Neural progenitor cell (in vitro differentiated cells): ENCODE results near the gene WFDC2. TPM values are rescaled to one million over a fixed set of nuclear protein-coding genes. Genes with fewer than 3 reads are reported as not detected.

ENCODE experiments used
- DNase-seq: peaks from one replicate; pipeline ENCODE4 v3.0.0-alpha.2; 2016; ENCODE audit warnings: low spot score
- H2AFZ ChIP-seq: fragments of 200-600 bp; sonication (generic); replicated peaks from 2 replicates; pipeline ENCODE4 v1.6.1; 2016; ENCODE audit warnings: antibody characterized with exemption
- H3F3A ChIP-seq: fragments of 200-600 bp; sonication (generic); 2 replicates; pipeline ENCODE4 v1.6.1; 2016; ENCODE audit warnings: antibody characterized with exemption, low read depth
- H3K27ac ChIP-seq: fragments of 200-600 bp; sonication (generic); 2 replicates; pipeline ENCODE4 v1.5.1; 2016; ENCODE audit warnings: mild to moderate bottlenecking
- H3K27me3 ChIP-seq: fragments of 200-600 bp; sonication (generic); 2 replicates; pipeline ENCODE4 v1.6.1; 2016; ENCODE audit warnings: mild to moderate bottlenecking, moderate library complexity
- H3K36me3 ChIP-seq: fragments of 200-600 bp; sonication (generic); 2 replicates; pipeline ENCODE4 v1.5.1; 2016
- H3K4me1 ChIP-seq: fragments of 200-600 bp; sonication (generic); 2 replicates; pipeline ENCODE4 v1.6.1; 2016; ENCODE audit warnings: mixed run types
- H3K4me2 ChIP-seq: fragments of 200-600 bp; sonication (generic); 2 replicates; pipeline ENCODE4 v1.6.1; 2016
- H3K4me3 ChIP-seq: fragments of 200-600 bp; sonication (generic); 2 replicates; pipeline ENCODE4 v1.5.1; 2016
- H3K79me2 ChIP-seq: fragments of 200-600 bp; sonication (generic); 2 replicates; pipeline ENCODE4 v1.6.1; 2016; ENCODE audit warnings: low read depth
- H3K9ac ChIP-seq: fragments of 200-600 bp; sonication (generic); 2 replicates; pipeline ENCODE4 v1.6.1; 2016
- H3K9me3 ChIP-seq: fragments of 200-600 bp; sonication (generic); 2 replicates; pipeline ENCODE4 v1.5.1; 2016; ENCODE audit warnings: low read depth
- H4K20me1 ChIP-seq: fragments of 200-600 bp; sonication (generic); 2 replicates; pipeline ENCODE4 v1.6.1; 2016; ENCODE audit warnings: low read depth
- H3K27ac Mint-ChIP-seq: 3 replicates; pipeline ENCODE4 v1.8.0; 2021; ENCODE audit warnings: mixed read lengths
- H3K27me3 Mint-ChIP-seq: 2 replicates; pipeline ENCODE4 v1.8.0; 2022; ENCODE audit warnings: low read depth, mild to moderate bottlenecking, inconsistent platforms, moderate library complexity, mixed read lengths; ENCODE audit not compliant: insufficient read depth
- H3K36me3 Mint-ChIP-seq: 3 replicates; pipeline ENCODE4 v1.8.0; 2021; ENCODE audit warnings: mixed read lengths
- H3K4me1 Mint-ChIP-seq: 3 replicates; pipeline ENCODE4 v1.8.0; 2021; ENCODE audit warnings: mixed read lengths
- H3K4me3 Mint-ChIP-seq: 3 replicates; pipeline ENCODE4 v1.8.0; 2021; ENCODE audit warnings: mild to moderate bottlenecking, moderate library complexity, mixed read lengths
- H3K9me3 Mint-ChIP-seq: 3 replicates; pipeline ENCODE4 v1.8.0; 2020; ENCODE audit warnings: mixed read lengths
- CTCF ChIP-seq: fragments of 200-600 bp; sonication (generic); IDR thresholded peaks from 2 replicates; pipeline ENCODE4 v1.5.1; 2017; ENCODE audit warnings: antibody characterized with exemption, mild to moderate bottlenecking
- EZH2 ChIP-seq: fragments of 200-600 bp; sonication (generic); IDR thresholded peaks from 2 replicates; pipeline ENCODE4 v1.6.1; 2017; ENCODE audit warnings: antibody characterized with exemption, mild to moderate bottlenecking, moderate library complexity
- EZH2phosphoT487 ChIP-seq: fragments of 200-600 bp; sonication (generic); IDR thresholded peaks from 2 replicates; pipeline ENCODE4 v1.6.1; 2017; ENCODE audit warnings: antibody characterized with exemption
- total RNA-seq: library from RNA; depleted of rRNA; stranded (reverse); fragments of >200 nt; gene quantifications from 2 replicates; pipeline ENCODE4 v1.2.3, GENCODE V29; 2015; ENCODE audit warnings: low replicate concordance

Gene WFDC2
- total RNA-seq, 1 donor from 2014 or later, result 2.7 TPM

GRCh38 chr20:45448270-45448669 is 21.3 kb upstream of the WFDC2 start:
- no peak overlapping the region for H3K27ac Mint-ChIP-seq
- Histone ChIP-seq H3K4me2 (no peak overlapping the region), H3K36me3 (no peaks in the 10 kb centered on the region), H3K9ac (no peak overlapping the region), H3F3A (no peaks in the 10 kb centered on the region), H2AFZ (no peak overlapping the region), H3K79me2 (no peaks in the 10 kb centered on the region), H4K20me1 (no peaks in the 10 kb centered on the region), H3K4me1 (no peaks in the 10 kb centered on the region), H3K27me3 (no peaks in the 10 kb centered on the region), H3K4me3 (no peak overlapping the region), H3K9me3 (no peaks in the 10 kb centered on the region), H3K27ac (no peak overlapping the region)
- no peaks in the 10 kb centered on the region for H3K36me3 Mint-ChIP-seq
- no peak overlapping the region for H3K4me3 Mint-ChIP-seq
- peaks cover 11% of the 10 kb centered on the region for H3K27me3 Mint-ChIP-seq
- TF ChIP-seq CTCF, result no peak
- H3K9me3 Mint-ChIP-seq, result no peaks in the 10 kb centered on the region
- H3K4me1 Mint-ChIP-seq, result no peaks in the 10 kb centered on the region
- DNase-seq, result no peak

GRCh38 chr20:45449528-45449927 is 20.0 kb upstream of the WFDC2 start:
- Mint-ChIP-seq H3K36me3 (no peaks in the 10 kb centered on the region), H3K4me1 (no peaks in the 10 kb centered on the region), H3K27ac (no peak overlapping the region), H3K9me3 (no peaks in the 10 kb centered on the region), H3K27me3 (peaks cover 7% of the 10 kb centered on the region), H3K4me3 (no peak overlapping the region)
- no peak for DNase-seq
- Histone ChIP-seq H3K79me2 (no peaks in the 10 kb centered on the region), H3F3A (no peaks in the 10 kb centered on the region), H3K36me3 (no peaks in the 10 kb centered on the region), H3K27ac (no peak overlapping the region), H2AFZ (peak overlapping the region; percentile 38), H4K20me1 (no peaks in the 10 kb centered on the region), H3K4me2 (no peak overlapping the region), H3K27me3 (no peaks in the 10 kb centered on the region), H3K4me1 (no peaks in the 10 kb centered on the region), H3K9ac (no peak overlapping the region), H3K4me3 (no peak overlapping the region), H3K9me3 (no peaks in the 10 kb centered on the region)
- TF ChIP-seq EZH2 (no peak), EZH2phosphoT487 (no peak), CTCF (no peak)

GRCh38 chr20:45450097-45450818 is 19.3 kb upstream of the WFDC2 start:
- peak; percentile 70 for DNase-seq
- H3K9me3 Mint-ChIP-seq, result no peaks in the 10 kb centered on the region
- H3K27ac Mint-ChIP-seq, result no peak overlapping the region

More at GRCh38 chr20:45450097-45450818, 19.3 kb upstream of the WFDC2 start:
- Histone ChIP-seq H3K4me2 (no peak overlapping the region), H4K20me1 (no peaks in the 10 kb centered on the region), H3K36me3 (no peaks in the 10 kb centered on the region), H3K27ac (no peak overlapping the region), H3F3A (no peaks in the 10 kb centered on the region), H3K9ac (no peak overlapping the region), H3K4me3 (no peak overlapping the region), H3K79me2 (no peaks in the 10 kb centered on the region), H2AFZ (no peak overlapping the region), H3K9me3 (no peaks in the 10 kb centered on the region), H3K27me3 (no peaks in the 10 kb centered on the region), H3K4me1 (no peaks in the 10 kb centered on the region)
- Mint-ChIP-seq H3K4me1 (no peaks in the 10 kb centered on the region), H3K27me3 (peaks cover 7% of the 10 kb centered on the region), H3K36me3 (no peaks in the 10 kb centered on the region), H3K4me3 (no peak overlapping the region)
- TF ChIP-seq EZH2phosphoT487, result no peak
- TF ChIP-seq EZH2, result no peak
- TF ChIP-seq CTCF, result peak; percentile 77
